ENCODE data around the gene HBG1.
"Not testable (repeated sequence)": the region's sequence is repeated elsewhere in the genome, so short reads cannot be mapped to it uniquely, and the experiment has no call there.

Gene HBG1

DNA sequence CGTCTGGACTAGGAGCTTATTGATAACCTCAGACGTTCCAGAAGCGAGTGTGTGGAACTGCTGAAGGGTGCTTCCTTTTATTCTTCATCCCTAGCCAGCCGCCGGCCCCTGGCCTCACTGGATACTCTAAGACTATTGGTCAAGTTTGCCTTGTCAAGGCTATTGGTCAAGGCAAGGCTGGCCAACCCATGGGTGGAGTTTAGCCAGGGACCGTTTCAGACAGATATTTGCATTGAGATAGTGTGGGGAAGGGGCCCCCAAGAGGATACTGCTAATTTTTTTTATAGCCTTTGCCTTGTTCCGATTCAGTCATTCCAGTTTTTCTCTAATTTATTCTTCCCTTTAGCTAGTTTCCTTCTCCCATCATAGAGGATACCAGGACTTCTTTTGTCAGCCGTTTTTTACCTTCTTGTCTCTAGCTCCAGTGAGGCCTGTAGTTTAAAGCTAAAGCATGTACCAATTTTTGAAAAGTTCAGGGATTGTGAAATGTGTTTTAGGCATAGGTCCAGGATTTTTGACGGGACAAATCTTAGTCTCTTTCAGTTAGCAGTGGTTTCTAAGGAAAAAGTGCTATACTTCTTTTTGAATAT is at the start of gene HBG1:
TSS of gene HBG1 (minus strand) at position 51 of the 590 bp plus-strand sequence. CDS start 53 bp downstream, outside the sequence.
- DNase-seq (ENCODE audit: low read depth in 2 of 3, low spot score in 1 of 3) = not testable (repeated sequence)

DNA sequence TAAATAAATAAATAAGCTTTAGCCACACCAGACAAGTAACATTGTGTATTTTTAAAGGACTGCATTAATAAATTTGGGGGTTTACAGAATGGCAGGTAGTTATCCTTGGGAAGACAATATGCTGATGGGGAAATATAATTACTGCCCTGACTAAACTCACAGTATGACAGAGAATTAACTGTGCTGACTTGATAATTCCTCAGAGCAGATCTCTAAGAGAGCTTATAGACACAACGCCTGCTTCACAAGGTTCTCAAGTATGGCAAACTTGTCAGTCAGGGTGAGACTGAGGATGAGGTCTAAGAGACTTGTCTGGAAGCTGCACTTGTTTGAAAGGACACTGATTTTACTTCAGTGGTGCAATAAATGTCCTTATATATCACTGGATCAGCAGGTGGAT is 48.8 kb upstream of the HBG1 start:
- DNase-seq (ENCODE audit: low read depth in 2 of 3, low spot score in 1 of 3) = no peak

DNA sequence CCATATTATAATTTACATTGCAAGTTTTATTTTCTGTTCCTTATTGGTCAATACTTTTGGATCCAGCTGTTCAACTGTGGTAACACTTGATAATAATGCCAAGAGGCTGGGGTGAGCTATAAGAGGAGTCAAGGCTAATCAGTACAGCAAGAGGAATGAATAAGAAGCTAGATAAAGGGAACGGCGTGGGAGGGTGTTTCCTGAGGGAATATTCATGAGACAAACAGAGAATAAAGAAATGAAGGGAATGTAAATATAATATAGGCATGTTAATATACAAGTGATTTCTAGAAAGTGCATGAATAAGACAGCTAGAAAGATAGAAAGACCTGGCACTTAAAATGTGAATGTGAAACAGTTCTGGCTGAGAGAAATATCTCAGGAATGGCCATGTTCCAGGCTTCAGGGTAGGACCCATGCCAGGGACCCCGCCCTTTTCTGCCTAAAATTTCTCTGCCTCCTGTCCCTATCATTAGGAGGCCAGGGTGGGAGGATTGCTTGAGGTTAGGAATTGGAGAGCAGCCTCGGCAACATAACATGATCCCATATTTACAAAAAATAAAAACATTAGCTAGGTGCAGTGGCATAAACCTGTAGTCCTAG is 48.2 kb upstream of the HBG1 start:
- DNase-seq (ENCODE audit: low read depth in 2 of 3, low spot score in 1 of 3) = no peak

DNA sequence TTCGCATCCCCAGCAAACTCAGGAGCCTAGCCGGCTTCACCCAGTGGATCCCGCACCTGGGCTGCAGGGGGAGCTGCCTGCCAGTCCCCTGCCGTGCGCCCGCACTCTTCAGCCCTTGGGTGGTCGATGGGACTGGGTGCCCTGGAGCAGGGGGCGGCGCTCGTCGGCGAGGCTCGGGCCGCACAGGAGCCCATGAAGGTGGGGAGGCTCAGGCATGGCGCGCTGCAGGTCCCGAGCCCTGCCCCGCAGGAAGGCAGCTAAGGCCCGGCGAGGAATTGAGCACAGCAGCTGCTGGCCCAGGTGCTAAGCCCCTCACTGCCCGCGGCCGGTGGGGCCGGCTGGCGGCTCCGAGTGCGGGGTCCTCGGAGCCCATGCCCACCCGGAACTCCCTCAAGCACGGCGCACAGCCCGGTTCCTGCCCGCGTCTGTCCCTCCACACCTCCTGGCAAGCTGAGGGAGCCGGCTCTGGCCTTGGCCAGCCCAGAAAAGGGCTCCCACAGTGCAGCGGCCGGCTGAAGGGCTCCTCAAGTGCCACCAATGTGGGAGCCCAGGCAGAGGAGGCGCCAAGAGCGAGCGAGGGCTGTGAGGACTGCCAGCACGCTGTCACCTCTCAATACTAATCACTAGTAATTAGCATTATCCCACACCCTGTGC is 44.8 kb upstream of the HBG1 start:
- DNase-seq (ENCODE audit: low read depth in 2 of 3, low spot score in 1 of 3) = not testable (repeated sequence)

DNA sequence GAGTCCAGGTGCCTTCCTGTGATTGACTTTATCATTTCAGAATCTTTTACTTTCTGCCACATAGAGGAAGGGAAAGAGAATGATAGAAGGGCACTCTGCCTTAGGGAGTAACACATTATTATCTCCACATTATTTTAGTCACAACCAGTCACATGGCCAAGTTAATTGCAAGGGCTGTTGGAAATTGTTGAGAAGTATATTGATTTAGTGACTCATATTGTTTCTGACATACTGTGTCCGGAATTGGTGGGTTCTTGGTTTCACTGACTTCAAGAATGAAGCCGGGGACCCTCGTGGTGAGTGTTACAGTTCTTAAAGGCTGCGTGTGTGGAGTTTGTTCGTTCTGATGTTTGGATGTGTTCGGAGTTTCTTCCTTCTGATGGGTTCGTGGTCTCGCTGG is 43.4 kb upstream of the HBG1 start:
- DNase-seq (ENCODE audit: low read depth in 2 of 3, low spot score in 1 of 3) = no peak

DNA sequence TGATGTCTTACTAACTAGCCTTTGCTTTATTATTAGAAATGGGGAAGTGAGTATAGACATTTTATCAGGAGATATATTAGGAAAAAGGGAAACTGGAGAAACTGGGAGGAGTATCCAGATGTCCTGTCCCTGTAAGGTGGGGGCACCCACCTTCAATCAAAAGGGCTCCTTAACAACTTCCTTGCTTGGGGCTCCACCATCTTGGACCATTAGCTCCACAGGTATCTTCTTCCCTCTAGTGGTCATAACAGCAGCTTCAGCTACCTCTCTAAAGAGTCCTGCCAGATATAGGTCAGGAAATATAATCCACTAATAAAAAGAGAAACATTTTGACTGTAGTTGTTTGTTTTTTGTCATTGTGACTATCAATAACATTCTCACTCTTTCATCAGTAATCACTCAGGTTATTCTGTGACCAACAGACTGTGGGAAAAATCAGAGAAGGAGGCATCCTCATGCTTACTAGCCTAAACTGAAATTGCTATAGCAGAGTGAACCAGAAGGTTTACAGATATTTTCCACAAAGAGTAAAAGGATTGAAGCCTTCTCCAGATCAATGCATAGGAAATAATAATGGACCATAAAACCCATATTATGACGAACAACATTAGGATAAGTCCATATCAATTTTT is 41.7 kb upstream of the HBG1 start:
- no peak for DNase-seq (ENCODE audit: low read depth in 2 of 3, low spot score in 1 of 3)

DNA sequence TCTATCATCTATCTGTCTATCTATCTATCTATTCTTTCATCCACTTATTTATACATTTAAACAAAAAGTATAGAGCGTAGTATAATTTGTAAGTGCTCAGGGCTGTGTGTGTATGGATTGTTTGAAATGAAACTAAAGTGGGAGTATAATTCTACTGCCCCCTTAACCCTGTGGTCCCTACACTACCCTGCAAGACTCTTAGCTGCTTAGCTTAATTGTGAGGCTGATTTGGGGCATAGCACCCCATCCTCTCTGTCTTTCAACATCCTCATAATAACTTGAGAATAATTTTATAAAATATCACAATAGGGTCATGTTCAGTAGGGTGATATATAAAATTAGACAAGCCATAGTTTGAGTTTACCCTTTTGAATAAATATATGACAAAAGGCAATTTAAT is 40.4 kb upstream of the HBG1 start:
- DNase-seq (ENCODE audit: low read depth in 2 of 3, low spot score in 1 of 3) = no peak

DNA sequence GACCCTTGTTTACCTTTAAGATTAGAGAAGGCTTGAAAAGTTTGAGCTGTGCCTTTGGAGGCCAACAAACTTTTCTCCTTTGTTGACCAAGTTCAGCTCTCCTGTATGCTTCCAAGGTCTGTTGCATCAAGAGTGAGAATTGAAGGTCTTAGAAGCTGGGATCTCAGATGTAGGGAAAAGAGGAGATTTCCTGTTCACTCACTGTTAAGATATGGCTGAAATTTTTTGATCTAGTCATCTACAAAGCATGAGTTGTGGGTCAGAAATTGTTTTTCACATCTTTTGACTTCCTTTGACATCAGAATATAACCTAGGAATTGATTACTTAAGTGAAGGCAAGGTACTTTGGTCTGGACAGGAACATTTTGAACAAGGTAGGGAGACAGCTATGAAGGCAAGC is 40.0 kb upstream of the HBG1 start:
- DNase-seq (ENCODE audit: low read depth in 2 of 3, low spot score in 1 of 3) = no peak

DNA sequence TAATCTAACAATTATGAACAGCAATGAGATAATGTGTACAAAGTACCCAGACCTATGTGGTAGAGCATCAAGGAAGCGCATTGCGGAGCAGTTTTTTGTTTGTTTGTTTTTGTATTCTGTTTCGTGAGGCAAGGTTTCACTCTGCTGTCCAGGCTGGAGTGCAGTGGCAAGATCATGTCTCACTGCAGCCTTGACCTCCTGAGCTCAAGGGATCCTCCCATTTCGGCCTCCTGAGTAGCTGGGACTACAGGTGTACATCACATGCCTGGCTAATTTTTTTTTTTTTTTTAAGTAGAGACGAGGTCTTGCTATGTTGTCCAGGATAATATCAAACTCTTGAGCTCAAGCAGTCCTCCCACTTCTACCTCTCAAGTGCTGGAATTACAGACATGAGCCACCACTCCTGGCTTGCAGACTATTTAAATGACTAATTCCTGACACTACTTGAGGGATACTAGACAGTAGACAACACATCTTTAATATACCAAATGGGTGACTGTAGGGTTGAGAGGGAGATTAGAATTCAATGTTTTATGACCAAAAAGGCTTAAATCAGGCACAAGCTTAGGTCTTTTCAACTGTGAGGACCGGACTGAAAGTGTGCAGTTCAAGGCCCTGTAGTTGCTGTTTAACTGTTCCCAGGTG is 39.4 kb upstream of the HBG1 start:
- DNase-seq (ENCODE audit: low read depth in 2 of 3, low spot score in 1 of 3) = no peak

DNA sequence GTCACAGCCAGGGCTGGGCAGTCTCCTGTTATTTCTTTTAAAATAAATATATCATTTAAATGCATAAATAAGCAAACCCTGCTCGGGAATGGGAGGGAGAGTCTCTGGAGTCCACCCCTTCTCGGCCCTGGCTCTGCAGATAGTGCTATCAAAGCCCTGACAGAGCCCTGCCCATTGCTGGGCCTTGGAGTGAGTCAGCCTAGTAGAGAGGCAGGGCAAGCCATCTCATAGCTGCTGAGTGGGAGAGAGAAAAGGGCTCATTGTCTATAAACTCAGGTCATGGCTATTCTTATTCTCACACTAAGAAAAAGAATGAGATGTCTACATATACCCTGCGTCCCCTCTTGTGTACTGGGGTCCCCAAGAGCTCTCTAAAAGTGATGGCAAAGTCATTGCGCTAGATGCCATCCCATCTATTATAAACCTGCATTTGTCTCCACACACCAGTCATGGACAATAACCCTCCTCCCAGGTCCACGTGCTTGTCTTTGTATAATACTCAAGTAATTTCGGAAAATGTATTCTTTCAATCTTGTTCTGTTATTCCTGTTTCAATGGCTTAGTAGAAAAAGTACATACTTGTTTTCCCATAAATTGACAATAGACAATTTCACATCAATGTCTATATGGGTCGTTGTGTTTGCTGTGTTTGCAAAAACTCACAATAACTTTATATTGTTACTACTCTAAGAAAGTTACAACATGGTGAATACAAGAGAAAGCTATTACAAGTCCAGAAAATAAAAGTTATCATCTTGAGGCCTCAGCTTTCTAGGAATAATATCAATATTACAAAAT is 38.6 kb upstream of the HBG1 start:
- DNase-seq (ENCODE audit: low read depth in 2 of 3, low spot score in 1 of 3) = no peak

DNA sequence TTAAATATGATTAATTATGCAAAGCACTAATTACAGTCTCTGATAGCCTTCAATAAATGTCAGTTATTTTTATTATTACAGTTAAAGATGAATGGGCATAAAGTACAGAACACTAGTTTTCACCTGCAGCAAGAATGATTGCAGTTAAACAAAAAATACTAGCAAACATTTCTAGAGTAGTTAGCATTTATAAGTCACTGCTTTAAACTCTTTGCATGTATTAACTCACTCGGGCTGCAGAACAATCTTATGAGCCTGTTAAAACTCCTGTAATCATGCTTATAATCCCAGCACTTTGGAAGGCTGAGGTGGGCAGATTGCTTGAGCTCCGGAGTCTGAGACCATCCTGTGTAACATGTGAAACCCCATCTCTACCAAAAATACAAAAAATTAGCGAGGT is 37.2 kb upstream of the HBG1 start:
- DNase-seq (ENCODE audit: low read depth in 2 of 3, low spot score in 1 of 3) = no peak

DNA sequence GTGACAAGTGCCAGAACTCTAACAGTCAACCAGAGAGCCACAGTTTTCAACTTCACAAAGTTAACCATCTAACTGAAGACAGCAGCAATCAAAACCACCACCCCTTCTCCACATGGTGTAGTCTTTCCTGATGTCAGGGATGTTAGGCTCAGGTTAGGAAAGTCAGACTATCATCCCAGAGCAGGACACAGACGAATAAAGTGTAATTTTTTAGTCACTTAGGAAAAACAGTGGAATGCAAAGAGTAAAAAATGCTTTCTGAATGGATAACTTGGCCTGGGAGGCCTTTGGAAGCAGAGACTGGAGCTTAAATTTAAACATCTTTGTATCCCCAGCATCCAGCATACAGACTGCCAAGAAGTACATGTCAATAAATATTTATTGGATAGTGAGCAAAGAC is 36.7 kb upstream of the HBG1 start:
- no peak for DNase-seq (ENCODE audit: low read depth in 2 of 3, low spot score in 1 of 3)

DNA sequence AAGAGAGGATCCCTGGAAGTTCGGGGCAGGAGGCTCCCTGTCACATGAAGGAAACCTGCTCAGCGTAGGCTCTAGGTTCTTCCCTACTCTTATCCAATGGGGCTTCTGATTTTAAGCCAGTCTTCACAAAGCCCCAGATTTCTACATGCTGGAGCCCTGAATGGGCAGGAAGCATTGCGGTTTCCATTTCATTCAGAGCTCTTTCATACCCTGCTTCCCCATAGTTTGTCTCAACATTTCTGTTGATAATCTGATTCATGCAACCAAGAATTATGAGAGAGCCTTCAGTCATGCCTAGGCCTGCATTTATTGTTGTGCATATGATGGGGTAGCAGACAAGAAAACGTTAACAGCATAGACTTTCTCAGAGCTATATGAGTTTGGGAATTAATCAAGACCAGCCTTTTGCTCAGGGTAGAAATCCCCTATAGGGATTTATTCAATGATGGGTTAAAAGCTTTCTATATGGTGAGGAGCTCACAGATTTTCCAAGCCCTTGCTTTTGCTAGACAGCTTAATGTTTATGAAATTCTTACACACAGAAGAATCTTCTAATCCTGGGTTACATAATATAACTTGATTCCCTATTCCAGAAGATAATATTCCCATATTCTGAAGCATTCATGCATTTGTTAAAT is 36.2 kb upstream of the HBG1 start:
- DNase-seq (ENCODE audit: low read depth in 2 of 3, low spot score in 1 of 3) = no peak

DNA sequence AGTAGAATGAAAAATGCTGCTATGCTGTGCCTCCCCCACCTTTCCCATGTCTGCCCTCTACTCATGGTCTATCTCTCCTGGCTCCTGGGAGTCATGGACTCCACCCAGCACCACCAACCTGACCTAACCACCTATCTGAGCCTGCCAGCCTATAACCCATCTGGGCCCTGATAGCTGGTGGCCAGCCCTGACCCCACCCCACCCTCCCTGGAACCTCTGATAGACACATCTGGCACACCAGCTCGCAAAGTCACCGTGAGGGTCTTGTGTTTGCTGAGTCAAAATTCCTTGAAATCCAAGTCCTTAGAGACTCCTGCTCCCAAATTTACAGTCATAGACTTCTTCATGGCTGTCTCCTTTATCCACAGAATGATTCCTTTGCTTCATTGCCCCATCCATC is 35.0 kb upstream of the HBG1 start:
- DNase-seq (ENCODE audit: low read depth in 2 of 3, low spot score in 1 of 3) = no peak

DNA sequence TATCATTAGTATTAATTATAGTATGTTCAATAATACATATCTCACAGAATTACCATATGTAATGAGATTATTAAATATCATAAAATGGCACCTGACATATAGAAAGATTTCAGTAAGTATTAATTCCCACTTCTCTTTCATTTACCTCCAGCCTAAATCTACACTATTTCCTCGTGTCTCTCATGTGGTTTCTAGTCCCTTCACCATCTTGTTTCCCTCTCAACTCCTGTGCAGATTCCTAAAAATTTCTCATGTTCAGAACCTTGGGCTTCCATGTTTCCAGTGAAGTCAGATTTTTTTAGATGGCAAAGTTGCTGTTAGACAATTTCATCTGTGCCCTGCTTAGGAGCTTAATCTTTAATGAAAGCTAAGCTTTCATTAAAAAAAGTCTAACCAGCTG is 34.2 kb upstream of the HBG1 start:
- DNase-seq (ENCODE audit: low read depth in 2 of 3, low spot score in 1 of 3) = no peak

DNA sequence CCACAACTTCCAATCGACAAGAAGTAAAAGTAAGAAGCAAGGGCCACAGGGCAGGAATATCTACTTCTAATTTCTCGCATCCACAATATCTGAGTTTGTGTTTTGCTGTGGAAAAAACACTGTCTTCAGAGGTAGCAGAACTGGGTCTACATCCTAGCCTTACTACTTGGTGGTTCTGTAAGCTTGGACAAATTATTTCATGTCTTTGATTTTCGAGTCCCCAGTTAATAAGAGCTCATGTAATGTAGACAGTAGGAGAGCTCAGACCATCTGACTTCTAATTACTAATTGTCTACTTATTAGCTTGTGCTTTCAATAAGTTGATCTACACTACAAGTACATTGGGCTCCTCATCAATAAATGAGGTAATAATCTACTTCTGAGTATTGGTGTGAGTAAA is 33.4 kb upstream of the HBG1 start:
- no peak for DNase-seq (ENCODE audit: low read depth in 2 of 3, low spot score in 1 of 3)

DNA sequence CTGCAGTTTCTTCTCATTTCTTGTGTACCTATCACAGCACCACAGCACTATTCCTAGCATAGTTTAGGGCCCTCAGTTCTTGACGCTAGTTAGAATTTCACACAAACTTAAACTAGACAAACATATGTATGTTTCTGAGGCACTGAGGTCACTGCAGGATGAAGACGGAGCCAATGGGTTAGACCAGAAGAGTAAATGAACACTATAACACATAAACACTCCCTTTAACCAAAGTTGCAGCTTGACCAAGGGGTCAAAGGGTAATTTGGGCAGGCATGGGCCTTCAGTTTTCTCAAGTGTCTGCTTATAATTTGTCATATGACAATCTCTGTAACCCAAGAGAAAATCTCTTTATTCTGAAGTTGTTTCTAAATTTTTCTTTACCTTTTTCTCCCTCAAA is 33.0 kb upstream of the HBG1 start:
- DNase-seq (ENCODE audit: low read depth in 2 of 3, low spot score in 1 of 3) = no peak

DNA sequence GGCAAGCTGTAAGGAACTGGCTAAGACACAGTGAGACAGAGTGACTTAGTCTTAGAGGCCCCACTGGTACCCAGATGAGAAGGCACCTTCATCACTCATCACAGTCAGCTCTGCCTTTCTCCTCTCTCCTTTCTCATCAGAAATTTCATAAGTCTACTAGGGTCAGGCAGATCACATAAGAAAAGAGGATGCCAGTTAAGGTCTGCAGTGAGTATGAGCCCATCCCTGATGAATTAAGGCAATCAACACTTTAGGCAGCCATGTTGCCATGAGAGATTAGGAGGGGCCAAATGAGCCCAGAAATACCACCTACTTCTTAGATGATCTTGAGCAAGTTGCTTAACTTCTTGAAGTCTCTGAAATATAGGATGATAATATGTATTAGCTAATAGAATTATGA is 31.9 kb upstream of the HBG1 start:
- DNase-seq (ENCODE audit: low read depth in 2 of 3, low spot score in 1 of 3) = no peak

DNA sequence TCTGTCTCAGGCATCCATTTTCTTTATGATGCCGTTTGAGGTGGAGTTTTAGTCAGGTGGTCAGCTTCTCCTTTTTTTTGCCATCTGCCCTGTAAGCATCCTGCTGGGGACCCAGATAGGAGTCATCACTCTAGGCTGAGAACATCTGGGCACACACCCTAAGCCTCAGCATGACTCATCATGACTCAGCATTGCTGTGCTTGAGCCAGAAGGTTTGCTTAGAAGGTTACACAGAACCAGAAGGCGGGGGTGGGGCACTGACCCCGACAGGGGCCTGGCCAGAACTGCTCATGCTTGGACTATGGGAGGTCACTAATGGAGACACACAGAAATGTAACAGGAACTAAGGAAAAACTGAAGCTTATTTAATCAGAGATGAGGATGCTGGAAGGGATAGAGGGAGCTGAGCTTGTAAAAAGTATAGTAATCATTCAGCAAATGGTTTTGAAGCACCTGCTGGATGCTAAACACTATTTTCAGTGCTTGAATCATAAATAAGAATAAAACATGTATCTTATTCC is 31.0 kb upstream of the HBG1 start:
- DNase-seq (ENCODE audit: low read depth in 2 of 3, low spot score in 1 of 3) = peak in 2 of 3 donors; percentile 1 to 6

DNA sequence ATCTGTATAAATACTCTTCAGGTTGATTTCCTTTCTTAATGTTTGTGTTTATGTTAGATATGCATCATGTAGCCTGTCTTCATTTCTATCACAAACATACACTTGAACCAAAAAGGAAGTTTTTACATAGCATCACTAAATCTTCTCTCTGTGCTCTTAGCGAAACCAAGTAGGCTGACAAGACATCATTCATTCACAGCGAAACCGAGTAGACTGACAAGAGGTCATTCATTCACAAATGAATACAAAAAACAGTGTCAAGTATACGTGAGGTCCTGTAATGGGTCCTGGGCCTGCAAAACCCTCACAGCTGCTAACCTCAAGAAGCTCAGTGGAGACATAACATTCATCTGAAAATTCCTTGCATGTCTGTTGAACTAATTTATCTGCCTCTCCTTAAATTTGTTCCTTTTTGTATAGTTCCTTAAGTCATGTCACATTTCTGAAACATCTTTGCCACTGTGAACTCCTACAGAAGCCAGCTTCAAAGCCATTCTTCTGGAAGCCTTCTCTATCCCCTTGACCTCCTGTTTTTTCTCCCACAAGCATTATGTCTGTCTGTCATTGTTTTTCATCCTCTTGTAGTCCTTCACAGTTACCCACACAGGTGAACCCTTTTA is 29.9 kb upstream of the HBG1 start:
- DNase-seq (ENCODE audit: low read depth in 2 of 3, low spot score in 1 of 3) = no peak
